Posterior cingulate gyrus (tissue), 11 donors: ENCODE data around the gene PRR15L.
"Not testable (repeated sequence)": the region's sequence is repeated elsewhere in the genome, so short reads cannot be mapped to it uniquely, and the experiment has no call there.

Experiments used
- DNase-seq, 10 donors: peaks; one replicate each; pipeline versions ENCODE4 v3.0.0 to v3.0.0-alpha.2; 2020 to 2021; ENCODE audit warnings: mixed read lengths in 3 of 10
- intact Hi-C: fragments of 100-400 bp; cut with DNase I; formaldehyde crosslinking; loops from one replicate; pipeline ENCODE4 v1.15.1; 2023

PRR15L gene

DNA sequence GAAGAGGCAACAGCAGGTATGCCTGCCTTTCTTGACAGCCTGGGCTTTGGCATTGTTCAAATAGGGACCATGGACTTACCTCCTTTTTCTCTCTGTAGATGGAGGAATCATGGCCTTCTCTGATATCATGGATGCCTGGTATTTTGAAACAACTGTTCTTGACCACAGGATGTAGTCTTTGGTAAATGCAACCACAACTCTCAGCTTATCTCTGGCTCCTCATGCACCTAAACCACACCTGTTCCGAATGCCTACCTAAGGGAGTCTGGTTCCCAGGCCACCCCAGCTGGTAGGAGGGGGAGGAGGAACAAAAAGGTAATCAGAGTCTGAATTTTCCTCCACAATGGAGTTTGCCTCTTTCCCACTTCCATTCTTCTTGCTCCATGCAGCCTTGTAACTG lies 32.0 kb upstream of the PRR15L start:
- intact Hi-C loops, result no loop called here

DNA sequence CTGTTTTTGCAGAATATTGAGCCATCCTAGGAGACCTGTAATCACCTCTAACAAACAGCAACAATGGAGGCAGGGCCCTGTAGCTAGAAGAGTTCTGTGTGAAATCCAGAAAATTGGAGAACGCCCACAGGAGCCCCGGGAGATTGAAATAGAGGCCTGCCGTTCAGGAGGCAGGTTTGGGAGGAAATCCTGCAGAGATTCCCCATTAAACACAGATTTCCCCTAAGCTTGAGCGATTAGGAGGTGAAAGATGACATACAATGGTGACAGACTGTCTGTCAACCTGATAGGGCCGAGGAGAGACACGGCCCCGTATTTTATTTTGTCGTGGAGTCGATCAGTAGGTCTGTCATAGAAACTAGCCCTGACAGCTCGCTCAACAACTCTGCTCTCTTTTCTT lies 31.5 kb upstream of the PRR15L start:
- peak in 1 of 10 donors; percentile 4 for DNase-seq
- intact Hi-C loops, result no loop called here

More for the DNA sequence above, 32.0 kb upstream of the PRR15L start:
- peak in 1 of 10 donors; percentile 14 for DNase-seq

DNA sequence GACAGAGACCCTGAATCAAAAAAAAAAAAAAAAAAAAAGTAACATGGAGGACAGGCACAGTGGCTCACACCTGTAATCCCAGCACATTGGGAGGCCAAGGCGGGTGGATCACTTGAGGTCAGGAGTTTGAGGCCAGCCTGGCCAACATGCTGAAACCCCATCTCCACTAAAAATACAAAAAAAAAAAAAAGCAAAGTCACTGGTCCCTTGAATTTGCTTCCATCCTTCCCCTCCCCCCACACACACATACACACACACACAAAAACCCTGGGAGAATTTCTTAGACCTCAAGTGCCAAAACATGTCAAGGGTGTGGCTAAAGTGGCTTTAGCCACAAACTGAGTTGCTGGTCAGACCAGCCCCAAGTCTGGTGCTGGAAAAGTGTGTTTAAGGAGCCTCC lies 30.8 kb upstream of the PRR15L start:
- peak in 1 of 10 donors; percentile 0 for DNase-seq
- intact Hi-C loops, result not testable (repeated sequence)

DNA sequence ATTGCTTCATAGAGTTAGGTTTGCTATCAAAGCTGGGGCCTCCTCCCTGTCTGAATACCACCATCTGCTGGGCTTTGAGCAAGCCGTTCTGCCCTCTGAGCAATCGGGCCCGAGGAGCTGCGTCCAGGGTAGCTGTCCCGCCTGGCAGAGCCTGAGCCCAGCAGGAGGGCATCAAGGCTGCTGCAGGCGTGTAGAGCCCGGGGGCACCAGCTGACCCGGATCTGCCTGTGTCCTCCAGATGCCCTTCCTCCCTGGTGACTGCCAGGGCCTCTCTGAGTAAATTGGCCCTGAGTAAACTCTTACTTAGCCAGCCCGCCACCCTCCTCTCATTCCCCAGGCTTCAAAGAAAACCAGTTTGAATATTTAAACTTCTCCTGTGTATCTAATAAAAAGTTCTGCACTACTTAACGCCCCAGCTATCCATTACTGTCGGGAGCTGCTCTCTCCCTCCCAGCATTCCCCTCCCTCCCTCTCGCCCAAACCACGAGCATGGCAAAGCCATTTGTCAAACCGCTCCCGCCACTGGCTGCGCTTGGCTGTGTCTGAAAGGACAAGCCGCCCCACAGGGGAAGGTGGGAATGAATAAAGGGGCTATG lies 29.7 kb upstream of the PRR15L start:
- peak in 3 of 10 donors; percentile 18 to 79 (median 34) for DNase-seq
- intact Hi-C loops, result no loop called here

DNA sequence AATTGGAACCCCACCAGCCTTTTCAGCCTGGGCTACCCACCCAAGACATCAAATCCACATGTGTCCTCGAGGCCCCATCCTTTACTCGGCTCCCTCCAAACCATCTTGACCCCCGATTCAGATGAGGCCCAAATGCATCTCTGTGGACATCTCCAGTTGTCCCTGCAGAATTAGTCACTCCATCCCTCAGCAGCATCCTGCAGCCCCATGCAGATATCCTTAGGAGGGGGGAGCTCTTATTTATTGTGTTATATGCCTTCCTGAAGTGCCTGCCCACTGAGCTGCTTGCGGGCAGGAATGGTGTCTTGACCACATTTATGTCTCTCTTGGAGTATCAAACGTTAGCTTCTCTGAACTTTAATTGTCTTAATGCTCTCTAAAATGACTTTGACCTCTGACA lies 28.8 kb upstream of the PRR15L start:
- intact Hi-C loops, result no loop called here

DNA sequence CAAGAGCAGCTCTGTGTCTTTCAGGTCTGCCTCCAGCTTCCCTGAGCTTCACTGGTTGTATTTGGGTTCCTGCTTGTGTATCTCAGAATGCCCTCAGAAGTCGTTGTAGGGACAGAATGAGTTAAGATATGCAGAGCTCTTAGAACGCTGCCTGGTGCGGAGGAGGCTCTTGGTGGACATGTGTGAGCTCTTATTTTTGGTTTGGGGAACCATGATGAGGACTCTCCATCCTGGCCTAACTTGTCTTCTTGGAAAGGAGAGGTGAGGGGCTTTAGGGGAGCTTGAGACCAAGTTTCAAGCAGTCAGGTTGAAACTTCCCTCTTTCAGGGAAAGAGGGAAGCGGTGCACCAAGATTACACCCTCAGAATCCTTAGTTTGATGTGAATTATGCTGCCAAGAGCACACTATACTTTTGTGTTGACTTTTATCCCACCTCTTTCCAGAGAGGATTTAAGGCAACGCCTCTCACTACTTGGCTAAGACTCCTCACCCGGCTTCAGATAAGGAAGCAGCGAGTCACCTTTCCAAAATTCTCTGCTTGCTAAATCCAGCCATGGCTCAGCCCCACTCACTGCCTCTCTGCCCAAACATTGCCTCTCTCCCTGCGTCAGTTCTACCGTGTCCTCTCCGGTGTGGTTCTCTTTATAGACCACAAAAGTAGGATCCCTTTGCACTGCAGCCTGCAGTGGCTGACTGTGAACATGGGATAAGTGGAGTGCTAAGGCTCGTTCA lies 26.0 kb upstream of the PRR15L start:
- intact Hi-C loops, result no loop called here
- DNase-seq, result peak in 6 of 10 donors; percentile 22 to 87 (median 36)

More for the DNA sequence above, 28.8 kb upstream of the PRR15L start:
- DNase-seq, result peak in 1 of 10 donors; percentile 14

DNA sequence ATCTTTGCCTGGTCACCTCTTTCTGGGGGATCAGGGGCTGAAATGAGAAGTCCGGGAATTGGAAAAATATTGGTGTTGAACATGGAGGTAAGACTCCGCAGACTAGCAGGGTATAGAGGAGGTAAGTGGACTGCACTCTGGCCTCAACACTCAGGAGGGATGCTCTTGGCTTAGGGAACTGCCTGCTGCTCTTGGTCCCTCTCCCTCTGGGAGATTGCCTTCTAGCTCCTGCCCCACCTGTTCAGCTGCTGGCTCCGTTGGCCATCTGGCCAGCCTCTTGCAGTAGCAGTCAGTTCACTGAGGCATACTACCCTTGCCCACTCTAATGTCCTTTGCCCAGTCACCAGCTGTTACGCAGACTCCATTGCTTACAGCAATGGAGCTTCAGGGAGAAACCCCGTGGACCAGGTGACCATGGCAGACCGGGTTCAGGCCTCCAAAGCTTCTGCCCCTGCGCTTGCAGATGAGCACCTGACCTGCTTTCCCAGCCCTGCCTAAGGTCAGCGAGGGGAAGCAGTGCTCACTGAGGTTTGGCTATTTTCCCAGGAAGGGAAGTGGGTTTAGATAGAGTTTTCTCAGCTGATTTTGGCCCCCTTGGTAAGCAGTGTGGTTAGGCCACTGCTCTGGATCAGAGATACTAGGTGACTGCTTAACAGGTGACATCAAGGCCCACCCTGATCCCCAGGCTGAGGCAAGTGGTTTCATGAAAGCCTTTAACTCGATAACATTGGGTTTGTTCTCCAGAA lies 25.1 kb upstream of the PRR15L start:
- no peak for DNase-seq
- intact Hi-C loops, result no loop called here

DNA sequence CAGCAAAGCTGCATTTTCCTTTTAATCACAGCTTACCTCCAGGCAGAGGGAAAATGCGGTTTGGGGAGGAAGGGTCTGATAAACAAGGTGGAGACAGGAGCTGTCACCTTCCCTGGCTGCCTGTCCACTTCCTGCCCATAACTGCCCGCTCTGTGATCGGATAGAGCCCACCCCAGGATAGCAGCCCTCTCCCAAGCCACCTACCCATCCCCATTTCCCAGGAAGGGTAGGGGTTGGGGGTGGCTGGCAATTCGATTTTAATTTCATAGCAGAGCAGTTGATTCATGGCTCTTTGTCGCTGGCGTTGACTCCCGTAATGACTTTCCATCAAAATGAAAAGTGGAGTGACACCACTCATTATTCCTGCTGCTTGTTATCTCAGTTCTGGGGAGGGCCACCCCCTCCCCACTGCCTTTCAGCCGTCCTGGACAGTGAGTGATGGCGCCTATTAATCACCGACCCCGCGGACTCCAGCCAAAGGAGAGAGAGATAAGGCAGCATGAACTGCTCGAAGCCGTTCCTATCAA lies 24.5 kb upstream of the PRR15L start:
- intact Hi-C loops, result no loop called here
- no peak for DNase-seq

DNA sequence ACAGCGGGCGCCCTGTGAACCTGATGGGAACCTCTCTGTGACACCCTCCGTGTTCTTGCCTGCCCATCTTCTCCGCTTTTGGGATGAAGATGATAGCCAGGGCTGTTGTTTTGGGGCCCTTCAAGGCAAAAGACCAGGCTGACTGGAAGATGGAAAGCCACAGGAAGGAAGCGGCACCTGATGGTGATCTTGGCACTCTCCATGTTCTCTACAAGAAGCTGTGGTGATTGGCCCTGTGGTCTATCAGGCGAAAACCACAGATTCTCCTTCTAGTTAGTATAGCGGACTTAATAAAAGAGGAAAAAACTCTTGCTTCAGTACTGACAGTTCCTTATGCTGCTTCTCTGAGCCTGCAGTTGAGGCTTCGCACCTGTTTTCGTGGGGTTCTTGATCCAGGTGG lies 23.8 kb upstream of the PRR15L start:
- no peak for DNase-seq
- intact Hi-C loops, result no loop called here

DNA sequence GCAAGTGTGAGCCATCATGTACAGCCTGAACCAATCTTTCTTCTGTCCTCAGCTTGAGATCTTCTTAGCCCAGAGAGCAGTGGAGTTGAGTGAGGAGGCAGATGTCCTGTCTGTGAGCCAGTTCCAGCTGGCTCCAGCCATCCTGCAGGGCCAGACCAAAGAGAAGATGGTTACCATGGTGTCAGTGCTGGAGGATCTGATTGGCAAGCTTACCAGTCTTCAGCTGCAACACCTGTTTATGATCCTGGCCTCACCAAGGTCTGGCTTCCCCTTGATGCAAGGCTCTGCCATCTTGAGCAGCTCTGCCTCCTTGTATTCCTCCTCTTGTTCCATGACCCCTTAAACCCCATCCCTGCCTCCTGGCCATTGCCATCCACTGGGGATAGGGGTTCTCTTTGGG lies 22.9 kb upstream of the PRR15L start:
- intact Hi-C loops, result no loop called here
- DNase-seq, result no peak

DNA sequence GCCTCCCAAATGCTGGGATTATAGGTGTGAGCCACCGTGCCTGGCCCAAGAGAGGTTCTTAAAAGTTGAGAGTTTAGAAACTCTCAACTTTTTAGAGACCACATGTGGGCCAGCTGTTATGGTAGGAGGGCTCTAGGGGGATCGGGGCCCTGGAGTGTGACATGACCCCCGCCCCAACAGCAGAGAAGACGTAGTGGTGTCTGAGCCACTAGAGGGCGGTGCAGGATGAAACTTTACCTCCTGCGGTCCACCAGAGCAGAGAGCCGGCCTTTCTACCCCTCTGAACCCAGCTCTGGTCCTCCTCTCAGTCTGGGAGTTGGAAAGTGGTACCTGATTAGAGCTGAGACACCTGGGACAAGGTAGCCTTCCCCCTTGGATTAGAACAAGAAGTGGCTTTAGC lies 20.6 kb upstream of the PRR15L start:
- DNase-seq, result peak in 9 of 10 donors; percentile 20 to 93 (median 64)
- intact Hi-C loops, result loop anchor here (1.0 to 10.0 kb wide), 2 partner anchors 40 to 134 kb away; partner anchors contain the start of gene SCRN2

DNA sequence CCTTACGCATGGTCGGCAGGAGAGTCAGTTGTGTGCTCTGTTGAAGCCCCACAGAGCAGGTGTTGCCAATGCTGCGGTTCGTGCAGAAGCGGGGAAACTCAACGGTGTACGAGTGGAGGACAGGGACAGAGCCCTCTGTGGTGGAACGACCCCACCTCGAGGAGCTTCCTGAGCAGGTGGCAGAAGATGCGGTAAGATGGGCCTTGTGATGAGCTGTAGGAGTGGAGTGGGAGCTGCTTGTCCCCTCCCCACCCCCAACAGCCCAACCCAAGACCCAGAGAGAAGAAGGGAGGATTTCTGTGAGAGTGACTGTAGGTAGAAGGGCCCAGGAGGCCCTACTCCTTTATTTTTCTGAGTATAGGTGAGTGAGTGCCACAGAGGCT lies 18.1 kb upstream of the PRR15L start:
- no peak for DNase-seq
- intact Hi-C loops, result loop anchor here (10.0 kb wide), 1 partner anchor 131 kb away; the partner anchor contains the start of gene SCRN2

DNA sequence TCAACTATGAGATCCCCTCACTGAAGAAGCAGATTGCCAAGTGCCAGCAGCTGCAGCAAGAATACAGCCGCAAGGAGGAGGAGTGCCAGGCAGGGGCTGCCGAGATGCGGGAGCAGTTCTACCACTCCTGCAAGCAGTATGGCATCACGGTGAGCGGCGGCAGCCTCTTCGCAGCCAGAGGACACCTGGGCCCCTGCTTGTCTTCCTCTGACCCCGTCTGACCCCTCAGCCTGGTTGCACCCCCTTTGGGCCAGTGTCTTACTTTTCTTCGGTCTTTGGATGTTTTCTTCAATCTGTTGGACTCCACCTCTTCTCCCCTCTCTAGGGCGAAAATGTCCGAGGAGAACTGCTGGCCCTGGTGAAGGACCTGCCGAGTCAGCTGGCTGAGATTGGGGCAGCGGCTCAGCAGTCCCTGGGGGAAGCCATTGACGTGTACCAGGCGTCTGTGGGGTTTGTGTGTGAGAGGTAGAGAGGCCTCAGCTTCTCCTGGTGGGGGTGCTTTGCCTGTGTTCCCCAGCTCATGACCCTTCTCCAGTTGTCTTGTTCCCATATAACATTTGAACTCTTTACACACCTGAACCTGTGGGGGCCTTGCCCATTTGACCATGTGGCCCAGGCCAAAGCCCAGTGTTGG lies 17.6 kb upstream of the PRR15L start:
- DNase-seq, result peak in 1 of 10 donors; percentile 55
- intact Hi-C loops, result loop anchor here (10.0 kb wide), 1 partner anchor 131 kb away; the partner anchor contains the start of gene SCRN2

DNA sequence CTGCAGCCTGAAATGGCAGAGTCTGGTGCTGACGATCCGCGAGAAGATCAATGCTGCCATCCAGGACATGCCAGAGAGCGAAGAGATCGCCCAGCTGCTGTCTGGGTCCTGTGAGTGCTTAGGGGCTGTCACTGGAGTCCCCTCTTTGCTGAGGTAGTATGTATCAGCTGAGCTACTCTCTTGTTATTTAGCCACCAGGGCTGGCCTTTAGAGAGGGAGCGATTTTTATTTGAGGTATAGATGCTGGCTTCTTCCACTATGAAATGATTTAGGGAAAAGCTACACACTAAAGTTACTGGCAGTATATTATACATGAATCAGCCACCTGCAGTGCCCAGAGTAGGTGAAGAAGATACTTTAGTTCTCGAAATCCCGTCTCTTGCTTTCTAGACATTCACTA lies 15.9 kb upstream of the PRR15L start:
- peak in 1 of 10 donors; percentile 6 for DNase-seq
- intact Hi-C loops, result loop anchor here (5.0 to 10.0 kb wide), 2 partner anchors 129 to 154 kb away; partner anchors contain the start of gene SCRN2

DNA sequence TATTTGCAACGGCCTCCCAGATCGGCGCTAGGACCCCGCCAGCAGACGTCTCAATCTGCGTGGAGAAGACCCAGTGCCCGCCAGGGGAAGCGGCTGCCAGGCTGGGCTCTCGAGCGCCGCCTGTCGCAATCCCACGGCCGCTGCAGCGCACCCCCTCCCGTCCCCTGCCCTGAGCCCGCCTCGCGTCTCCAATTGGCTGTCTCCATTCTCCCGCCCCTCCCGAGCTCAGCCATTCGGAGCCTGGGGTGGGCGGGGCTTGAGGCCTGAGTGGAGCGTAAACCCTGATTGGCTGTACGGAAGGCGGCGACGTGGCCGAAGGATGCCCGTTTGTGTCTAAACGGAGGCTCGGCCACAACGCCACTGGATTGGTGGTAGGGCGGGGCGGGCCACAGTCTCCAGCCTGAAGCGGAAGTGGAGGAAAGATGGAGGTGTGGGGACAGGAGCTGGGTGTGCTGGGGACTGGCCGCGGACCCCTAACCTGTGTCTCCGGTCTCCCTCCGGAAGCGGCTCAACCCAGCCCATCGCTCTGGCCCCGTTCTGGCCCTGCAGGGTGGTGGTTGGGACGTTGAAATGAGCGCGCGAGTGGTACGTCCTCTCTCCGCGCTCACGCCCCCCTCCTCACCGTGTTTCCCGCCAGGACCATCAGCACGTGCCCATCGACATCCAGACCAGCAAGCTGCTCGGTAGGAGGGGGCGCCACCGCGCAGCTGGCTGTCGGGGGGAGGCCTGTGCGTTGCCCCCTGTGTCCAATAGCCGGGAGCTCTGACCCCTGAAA lies 13.2 kb upstream of the PRR15L start, which contains the start of gene CDK5RAP3:
Gene CDK5RAP3, plus strand, starts transcription at position 389 of the 775 bp plus-strand sequence. Its CDS starts 34 bp downstream, at position 423.
- intact Hi-C loops, result loop anchor here (2.0 to 10.0 kb wide), 3 partner anchors 22 to 156 kb away; partner anchors contain the start of gene SCRN2
- DNase-seq, result peak; percentile 99 to 100 (median 100)

DNA sequence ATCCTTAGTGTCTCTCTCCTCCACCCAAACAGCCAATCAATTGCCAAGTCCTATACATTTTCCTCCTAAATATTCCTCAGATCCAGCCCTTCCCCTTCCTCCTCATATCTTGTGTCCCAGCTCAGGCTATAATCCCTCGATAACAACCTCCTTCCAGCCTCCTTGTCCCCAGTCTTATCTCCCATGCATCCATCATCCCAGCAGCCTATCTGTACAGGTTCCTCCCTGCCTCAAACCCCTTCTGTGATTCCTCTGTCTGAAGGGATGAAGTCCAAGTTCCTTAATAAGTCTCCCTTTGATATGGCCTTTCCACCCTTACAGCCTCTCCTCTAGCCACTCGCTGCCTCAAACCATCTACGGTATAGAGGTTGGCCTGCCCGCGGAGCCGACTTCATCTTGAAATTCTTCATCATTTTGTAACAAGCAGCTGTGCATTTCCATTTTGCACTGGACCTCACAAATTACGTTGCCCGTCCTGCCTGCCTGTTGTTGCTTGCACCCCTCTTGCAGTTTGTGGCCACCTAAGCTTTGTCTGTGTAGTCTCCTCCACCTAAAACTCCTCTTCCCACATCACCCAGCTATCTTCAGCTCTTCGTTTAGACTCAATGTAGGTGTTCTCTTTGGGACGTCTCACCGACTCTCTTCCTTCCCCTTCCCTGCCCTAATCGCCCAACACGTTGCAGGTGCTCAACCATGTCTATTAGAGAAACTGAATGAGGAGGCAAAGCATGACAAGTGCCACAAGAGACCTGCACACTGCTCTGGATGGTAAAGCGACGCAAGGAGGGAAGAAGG lies 12.4 kb upstream of the PRR15L start:
- intact Hi-C loops, result loop anchor here (2.0 to 10.0 kb wide), 3 partner anchors 21 to 157 kb away; partner anchors contain the start of gene SCRN2
- peak in 1 of 10 donors; percentile 36 for DNase-seq

DNA sequence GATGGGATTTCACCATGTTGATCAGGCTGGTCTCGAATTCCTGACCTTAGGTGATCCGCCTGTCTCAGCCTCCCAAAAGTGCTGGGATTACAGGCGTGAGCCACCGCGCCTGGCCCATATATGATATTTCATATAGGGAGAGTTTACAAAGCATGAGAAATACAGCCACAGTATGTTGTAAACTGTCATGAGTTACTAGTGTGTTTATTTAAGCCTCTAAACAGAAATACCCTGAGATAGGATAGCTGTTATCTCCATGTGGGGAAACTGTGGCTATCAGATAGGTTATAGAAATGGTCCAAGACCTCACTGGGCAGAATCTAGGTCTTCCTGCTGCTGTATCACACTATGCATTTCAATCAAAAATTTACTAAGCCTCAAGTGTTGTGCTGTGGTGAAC lies 11.2 kb upstream of the PRR15L start:
- intact Hi-C loops, result no loop called here
- peak in 1 of 10 donors; percentile 48 for DNase-seq

DNA sequence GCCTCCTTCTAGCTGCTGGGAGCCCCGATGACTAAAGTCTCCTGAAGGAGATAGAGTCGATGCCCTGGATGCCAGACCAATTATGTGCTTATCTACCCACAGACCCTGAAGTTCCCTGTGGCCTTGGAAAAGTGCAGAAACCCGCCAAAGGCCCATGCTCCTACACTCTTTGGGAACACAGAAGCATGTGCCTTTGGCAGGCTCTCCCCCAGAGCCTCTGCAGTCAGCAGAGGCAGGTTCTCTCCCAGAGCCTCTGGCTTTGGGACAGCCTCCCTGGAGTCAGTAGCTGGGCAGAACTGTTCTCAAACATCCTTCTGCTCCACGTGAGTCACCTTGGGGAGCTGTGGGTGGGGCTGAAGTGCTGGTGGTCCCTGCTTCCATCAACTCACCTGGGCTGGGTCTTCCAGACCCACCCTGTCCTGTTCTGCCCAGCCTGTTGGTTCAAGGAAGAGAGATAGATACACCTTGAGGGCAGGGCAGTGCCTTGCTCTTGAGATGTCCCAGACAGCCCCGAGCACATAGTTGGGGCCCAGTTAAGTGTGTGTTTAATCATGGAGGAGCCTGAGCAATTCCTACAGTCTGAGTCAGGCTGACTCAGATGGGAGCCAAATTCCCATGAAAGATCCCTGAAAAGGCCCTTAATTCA lies 10.0 kb upstream of the PRR15L start:
- intact Hi-C loops, result no loop called here
- peak in 1 of 10 donors; percentile 22 for DNase-seq
